ENCODE results near the gene NKAIN1.
A peak's percentile ranks its signal among the peaks of the same experiment; 100 is the strongest.
"Not testable (repeated sequence)": the region's sequence is repeated elsewhere in the genome, so short reads cannot be mapped to it uniquely, and the experiment has no call there.

Gene NKAIN1

DNA sequence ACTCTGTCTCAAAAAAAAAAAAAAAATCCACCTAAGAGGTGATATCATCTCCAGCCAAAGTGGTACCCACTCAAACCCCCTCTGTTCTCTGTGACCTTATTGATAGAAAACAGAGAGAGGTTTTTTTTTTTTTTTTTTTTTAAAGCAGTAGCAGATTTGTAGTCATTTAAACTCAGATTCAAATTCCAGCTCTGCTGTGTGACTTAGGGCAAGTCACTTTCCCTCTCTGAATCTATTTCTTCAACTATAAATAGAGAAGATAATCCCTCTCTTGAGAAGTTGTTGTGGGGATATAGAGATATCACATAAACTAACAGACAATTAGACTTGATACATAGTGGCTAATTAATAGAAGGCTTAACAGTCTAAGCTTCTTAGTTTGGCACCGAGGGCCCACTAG is 48.4 kb downstream of the NKAIN1 start:
- no peak for DNase-seq

DNA sequence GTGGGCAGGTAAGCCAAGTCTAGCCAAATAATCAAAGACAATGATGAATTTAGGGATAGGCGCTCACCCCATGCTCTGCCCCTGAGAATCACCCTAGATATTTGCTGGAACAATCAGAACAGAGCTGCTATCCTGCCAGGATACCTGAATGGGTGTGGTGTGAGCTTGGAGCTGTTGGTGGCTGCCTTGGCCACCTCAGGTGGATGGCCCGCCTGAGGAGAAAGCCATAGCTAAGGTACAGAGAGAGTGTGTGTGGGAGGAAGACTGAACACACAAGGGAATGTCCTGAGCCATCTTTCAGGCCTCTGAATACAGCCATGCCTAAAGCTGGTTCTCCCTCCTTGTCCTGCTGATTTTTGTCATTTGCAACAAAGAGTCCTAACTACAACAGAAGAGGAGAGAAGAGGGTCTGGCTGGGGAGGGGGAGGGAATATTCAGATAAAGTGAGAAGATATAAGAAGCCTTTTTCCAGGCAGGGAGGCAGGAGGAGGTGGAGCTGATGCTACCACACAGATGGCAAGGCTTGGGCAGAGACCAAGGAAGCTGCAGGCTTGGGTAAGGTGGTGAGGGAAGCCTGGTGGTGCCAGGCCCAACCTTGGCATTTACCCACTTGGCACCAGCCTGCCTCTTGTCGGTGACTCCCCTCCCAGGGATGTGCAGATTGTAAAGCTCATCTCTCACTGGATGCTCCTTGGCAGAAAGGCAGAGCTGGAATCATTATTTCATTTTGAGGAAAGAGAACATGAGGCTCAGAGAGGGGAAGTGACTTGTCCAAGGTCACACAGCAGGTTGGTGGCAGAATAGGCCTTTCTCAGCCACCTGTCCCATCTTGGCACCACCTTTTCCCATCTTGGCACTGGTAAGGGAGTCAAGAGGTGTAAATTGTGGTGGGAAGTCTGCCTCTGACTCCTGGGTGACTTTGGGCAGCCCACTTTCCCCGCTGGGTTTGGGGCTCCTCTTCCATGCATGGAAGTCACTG is 49.7 kb downstream of the NKAIN1 start:
- no peak for DNase-seq

DNA sequence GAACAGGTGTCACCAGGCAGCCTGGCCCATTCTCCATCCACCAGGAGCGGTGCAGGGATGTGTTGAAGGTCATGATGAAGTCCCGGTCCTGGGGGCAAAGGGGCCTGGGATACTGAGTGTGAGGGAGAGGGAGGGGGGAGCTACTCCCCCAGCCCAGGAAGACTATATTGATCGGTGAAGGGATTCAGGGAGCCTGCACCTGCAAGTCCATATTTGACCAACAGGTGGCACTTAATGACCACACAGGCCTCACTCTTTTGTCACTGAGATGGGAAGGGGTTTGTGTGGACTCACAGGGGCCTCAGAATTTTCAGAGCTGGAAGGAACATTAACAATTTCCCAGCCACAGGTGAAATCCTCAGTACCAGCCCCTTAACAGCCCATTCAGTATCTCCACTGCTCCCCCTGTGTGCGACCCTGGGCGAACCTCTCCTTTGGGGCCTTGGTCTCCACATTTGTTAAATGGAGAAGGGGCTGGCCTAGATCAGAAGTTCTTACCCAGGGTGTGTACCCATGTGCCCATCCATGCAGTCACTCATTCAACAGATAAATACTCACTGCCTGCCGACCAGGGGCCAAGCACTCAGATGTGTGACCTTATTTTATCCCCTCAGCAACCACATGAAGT is 55.6 kb downstream of the NKAIN1 start:
- peak; percentile 35 to 39 for DNase-seq

DNA sequence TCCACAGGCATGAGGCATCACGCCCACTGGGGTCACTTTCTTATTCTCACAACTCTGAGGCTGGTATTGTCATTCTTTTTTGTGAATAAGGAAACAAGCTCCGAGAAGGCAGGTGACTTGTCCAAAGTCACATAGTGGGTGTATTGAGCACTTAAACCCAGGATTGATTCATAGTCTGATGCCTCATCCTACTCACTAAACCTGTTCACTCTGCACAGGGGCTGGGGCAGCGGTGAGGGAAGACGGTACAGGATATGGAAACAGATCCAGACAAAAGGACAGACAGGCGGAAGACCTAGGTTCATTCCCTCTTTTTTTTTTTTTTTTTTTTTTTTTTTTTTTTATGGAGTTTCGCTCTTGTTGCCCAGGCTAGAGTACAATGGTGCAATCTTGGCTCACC is 56.6 kb downstream of the NKAIN1 start:
- no peak for DNase-seq

DNA sequence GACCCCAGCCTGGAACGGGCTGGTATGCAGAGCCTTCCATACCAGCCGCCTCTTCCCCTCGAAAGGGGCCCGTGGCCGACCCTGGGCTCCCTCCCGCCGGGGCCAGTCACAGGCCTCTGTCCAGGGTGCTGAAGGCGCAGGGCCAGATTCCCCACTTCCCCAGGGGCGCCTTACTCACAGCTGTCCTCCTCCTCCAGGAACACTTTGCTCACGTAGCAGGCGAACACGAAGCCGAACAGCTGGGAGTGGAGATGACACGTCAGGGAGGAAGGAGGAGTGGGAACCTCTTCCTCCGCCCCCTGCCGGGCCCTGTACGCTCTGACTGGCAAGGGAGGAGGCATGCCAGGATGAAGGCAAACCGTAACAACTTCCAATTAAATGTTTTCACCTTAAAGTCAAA is 57.3 kb downstream of the NKAIN1 start:
- peak; percentile 21 to 33 for DNase-seq

- DNase-seq: peak; percentile 7 to 18
Observed at GRCh38 chr1:31181515-31182343, 58.0 kb downstream of the NKAIN1 start.

DNA sequence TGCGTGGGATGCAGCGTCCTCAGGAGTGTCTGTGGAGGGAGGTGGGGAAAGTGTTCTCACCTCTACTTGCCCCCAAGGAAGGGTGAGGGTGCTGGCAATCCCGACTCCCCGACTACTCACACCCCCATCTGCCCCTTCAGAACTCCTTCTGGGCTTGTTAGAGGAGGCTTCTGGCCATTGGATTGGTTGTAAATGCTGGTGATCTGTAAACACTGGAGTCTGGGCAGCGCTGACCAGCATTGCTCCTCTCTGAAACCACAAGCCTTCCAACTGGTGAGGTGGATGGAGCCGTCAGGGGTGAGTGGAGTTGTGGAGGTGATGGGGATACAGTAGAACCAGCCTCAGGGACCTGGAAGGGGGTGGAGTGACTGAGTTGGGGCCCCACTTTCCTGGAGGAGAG is 59.3 kb downstream of the NKAIN1 start:
- no peak for DNase-seq

DNA sequence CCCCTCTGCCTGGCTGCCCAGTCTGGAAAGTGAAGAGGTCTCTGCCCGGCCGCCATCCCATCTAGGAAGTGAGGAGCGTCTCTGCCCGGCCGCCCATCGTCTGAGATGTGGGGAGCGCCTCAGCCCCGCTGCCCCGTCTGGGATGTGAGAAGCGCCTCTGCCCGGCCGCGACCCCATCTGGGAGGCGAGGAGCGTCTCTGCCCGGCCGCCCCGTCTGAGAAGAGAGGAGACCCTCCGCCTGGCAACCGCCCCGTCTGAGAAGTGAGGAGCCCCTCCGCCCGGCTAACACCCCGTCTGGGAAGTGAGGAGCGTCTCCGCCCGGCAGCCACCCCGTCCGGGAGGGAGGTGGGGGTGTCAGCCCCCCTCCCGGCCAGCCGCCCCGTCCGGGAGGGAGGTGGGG is 63.4 kb downstream of the NKAIN1 start:
- not testable (repeated sequence) for DNase-seq

DNA sequence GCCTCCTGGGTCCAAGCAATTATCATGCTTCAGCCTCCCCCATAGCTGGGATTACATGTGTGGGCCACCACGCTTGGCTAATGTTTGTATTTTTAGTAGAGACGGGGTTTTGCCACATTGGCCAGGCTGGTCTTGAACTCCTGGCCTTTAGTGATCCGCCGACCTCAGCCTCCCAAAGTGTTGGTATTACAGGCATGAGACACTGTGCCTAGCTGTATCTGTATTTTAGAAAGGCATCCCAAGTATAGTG is 69.3 kb downstream of the NKAIN1 start:
- DNase-seq: no peak

GRCh38 chr1:31166462-31166861 is 73.2 kb downstream of the NKAIN1 start:
- DNase-seq: no peak

GRCh38 chr1:31164291-31164690 is 75.4 kb downstream of the NKAIN1 start:
- no peak for DNase-seq

DNA sequence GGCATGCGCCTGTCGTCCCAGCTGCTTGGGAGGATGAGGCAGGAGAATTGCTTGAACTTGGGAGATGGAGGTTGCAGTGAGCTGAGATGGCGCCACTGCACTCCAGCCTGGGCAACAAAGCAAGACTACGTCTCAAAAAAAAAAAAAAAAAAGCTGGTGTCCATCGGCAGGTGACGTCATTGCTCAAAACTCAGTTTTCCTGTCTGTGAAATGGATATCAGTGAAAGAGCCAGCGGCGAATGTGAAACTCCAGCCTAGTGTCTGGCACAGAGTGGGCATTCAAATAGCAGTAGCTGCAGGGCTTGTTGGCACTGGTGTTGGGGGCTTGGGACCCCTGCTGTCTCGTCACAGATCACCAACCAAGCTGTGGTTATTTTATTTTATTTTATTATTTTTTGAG is 75.8 kb downstream of the NKAIN1 start:
- DNase-seq: no peak

DNA sequence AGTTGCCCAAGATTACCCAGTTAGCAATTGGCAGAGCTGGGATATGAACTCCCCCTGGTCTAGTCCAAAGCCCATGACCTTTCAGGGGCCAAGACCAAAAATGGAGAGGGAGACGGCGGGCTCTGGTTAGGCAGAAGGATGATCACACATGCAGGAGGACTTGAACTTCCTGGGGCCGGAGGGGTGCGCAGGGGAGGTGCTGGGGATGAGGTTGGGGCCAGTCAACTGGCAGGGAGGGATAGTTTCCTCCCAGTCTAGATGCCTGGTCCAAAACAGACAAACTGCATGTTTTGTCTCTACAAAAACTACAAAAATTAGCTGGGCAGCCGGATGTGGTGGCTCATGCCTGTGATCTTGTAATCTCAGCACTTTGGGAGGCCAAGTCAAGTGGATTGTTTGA is 78.1 kb downstream of the NKAIN1 start:
- DNase-seq: no peak

DNA sequence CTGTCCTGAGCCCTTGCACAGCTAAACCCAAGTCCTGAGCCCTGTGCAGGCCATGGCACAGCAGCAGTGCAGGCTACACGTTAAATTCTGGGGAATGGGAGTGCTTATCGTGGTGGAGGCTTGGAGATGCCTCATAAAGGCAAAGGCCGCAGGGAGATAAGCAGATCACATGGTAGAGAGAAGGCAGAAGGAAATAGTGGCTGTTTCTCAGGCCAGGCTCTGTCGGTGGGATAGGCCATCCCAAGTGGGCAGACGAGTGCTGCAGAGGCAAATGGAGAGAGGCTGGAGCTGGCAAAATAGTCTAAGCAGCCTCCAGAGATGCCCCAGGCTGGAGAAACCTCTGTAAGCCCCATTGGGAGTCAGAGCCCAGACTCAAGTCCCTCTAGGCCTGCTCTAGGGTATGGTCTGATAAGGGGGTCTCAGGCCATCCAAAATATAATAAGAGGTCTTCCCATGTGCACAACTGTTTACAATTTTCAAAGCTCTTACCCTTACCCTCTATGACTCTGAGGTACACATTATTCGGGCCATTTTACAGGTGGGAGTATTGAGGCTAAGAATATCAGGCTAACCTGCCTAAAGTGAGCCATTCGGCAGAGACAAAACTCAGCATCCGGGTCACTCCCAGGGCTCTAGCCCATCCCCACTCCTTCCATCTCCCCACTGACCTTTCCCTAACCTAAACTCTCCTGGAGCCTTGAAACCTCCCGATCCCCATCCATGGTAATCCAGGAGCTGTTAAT is 79.6 kb downstream of the NKAIN1 start:
- no peak for DNase-seq

DNA sequence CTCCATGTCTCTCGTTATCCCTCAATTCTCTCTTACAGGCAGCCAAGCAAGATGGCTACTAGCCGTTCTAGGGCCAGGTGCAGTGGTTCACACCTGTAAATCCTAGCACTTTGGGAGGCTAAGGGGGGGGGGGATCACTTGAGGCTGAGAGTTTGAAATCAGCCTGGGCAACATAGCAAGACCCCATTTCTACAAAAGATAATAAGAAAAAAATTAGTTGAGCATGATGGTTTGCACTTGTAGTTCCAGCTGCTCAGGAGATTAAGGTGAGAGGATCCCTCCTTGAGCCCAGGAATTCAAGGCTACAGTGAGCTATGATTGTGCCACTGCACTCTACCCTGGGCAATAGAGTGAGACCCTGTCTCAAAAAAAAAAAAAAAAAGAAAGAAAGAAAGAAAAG is 80.4 kb downstream of the NKAIN1 start:
- DNase-seq: no peak

DNA sequence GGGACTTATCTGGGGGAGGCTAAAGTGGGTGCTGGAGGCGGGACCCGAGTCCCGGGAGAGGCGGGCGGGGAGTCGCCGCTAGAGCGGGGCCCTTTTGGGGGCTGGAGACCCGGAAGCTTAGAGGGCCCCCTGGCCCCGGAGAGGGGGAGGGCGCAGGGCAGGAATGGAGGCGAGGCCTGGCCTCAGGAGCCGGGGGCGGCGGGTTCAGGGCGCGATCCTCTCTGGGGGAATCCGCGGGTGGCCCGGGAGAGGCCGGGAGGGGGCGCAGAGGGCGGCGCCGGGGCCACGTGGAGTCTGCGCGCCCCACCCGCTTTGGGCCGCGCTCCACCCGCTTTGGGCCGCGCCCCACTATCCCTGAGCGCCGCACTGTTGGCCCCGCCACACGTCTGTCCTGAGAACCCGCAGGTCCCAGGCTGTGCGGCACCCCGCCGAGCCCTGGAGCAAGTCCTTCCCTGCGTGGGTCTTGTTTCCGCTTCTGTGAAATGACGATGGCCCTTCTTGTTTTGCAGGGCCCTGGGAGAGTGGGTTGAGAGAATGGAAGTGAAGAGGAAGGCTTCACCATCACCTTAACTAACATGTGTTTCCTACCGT is 84.4 kb downstream of the NKAIN1 start:
- peak; percentile 42 to 60 for DNase-seq

GRCh38 chr1:31154632-31155215 is 85.0 kb downstream of the NKAIN1 start:
- DNase-seq: peak; percentile 63 to 72

DNA sequence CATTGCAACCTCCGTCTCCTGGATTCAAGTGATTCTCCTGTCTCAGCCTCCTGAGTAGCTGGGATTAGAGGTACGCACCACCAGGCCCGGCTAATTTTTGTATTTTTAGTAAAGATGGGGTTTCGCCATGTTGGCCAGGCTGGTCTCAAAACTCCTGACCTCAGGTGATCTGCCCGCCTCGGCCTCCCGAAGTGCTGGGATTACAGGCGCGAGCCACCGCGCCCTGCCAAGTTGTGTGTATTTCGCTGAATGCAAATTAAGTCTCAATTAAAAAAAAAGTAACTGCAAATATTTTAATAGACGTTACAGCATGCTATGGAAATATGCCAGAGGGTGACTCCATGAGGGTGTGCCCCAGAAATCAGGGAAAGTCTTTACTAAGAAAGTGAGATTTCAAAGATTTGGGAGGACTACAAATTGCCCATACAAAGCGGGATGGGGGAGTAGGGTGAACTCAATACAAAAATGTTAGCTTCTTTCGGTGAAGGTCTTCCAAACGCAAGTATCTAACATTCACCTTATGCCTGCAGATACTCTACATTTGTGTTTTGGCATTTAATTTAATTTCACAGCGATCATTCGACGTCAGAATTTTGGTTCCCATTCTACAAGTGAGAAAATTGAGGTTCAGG is 85.6 kb downstream of the NKAIN1 start:
- no peak for DNase-seq

GRCh38 chr1:31153423-31153822 is 86.3 kb downstream of the NKAIN1 start:
- no peak for DNase-seq

DNA sequence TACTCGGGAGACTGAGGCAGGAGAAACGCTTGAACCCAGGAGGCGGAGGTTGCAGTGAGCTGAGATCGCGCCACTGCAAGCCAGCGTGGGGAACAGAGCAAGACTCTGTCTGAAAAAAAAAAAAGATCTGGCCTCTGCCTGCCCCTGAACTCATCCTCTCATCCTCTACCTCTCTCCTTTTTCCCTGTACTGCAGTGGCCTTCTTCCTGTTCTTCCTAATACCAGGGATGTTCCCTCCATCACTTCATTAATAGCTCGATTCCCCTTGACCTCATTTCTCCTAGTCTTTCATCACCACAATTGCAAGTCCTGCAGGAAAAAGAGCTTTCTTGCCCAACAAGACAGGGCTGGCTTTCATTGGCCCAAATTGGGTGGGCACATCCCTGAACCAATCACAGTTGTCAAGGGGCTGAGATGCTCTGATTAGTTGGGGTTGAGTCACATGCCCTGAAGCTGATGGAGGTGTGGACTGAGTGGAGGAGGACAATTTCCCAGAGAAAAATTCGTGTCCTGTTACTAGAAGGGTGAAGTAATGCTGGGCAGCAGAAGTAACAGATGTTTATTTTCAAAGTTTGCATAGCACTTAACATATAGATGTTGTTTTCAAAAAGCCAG is 87.4 kb downstream of the NKAIN1 start:
- no peak for DNase-seq

DNA sequence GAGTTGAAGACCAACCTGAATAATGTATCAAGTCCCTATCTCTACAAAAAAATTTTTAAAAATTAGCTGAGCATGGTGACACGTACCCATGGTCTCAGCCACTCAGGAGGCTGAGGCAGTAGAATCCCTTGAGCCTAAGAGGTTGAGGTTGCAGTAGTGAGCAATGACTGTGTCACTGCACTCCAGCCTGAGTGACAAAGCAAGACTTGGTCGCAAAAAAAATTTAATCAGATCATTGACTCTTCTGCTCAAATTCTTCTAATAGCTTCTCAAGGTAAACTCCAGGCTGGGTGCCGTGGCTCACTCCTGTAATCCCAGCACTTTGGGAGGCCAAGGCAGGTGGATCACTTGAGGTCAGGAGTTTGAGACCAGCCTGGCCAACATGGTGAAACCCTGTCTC is 88.3 kb downstream of the NKAIN1 start:
- no peak for DNase-seq

All from CD4-positive, alpha-beta T cell treated with Interleukin-4 for 1 hour (primary cell).